GM12878 (cell line): ENCODE measurements around the gene ADSS2. TPM values are rescaled to one million over a fixed set of nuclear protein-coding genes. Genes with fewer than 3 reads are reported as not detected.

Source experiments
- ATAC-seq: fragments of 200-7000 bp; cut with Tn5 transposase; 3 replicates; pipeline ENCODE4 v1.9.1; 2020; ENCODE audit warnings: mild to moderate bottlenecking, moderate library complexity
- BruUV-seq: library from RNA; stranded (reverse); fragments of 400-500 nt; replicated peaks from 2 replicates; lab custom pipeline; 2021; lab: Mats Ljungman, UMichigan
- CTCF ChIA-PET: fragments of 300-600 bp; sonication (Branson Sonifier 250); formaldehyde crosslinking; extraction: SDS; loops from one replicate; lab custom pipeline; 2021; ENCODE audit warnings: inconsistent platforms; lab: Yijun Ruan, JAX
- POLR2A ChIA-PET: fragments of 350-600 bp; formaldehyde crosslinking; extraction: SDS; loops from one replicate; lab custom pipeline; 2021; ENCODE audit warnings: inconsistent platforms; lab: Charles Lee
- RAD21 ChIA-PET: fragments of 300-600 bp; sonication (Branson Sonifier 250); formaldehyde crosslinking; loops from one replicate; lab custom pipeline; 2023; ENCODE audit warnings: antibody characterized with exemption; ENCODE audit not compliant: unreplicated experiment; lab: Charles Lee
- SMC1A ChIA-PET: fragments of 300-600 bp; sonication (Branson Sonifier 250); formaldehyde crosslinking; loops from one replicate; lab custom pipeline; 2023; ENCODE audit not compliant: unreplicated experiment, uncharacterized antibody; lab: Charles Lee
- DNase-seq: peaks from one replicate; pipeline ENCODE4 v3.0.0-alpha.2; 2011; ENCODE audit warnings: low read depth, low spot score
- FAIRE-seq: peaks from 3 replicates; lab custom pipeline; 2011; peaks lifted over from hg19 to GRCh38; lab: Jason Lieb, UNC
- H2AFZ ChIP-seq: 2 replicates; pipeline ENCODE4 v1.6.0; 2011; ENCODE audit warnings: low read depth, low read length, control low read depth; ENCODE audit not compliant: control insufficient read depth
- H3K27ac ChIP-seq: 2 replicates; pipeline ENCODE4 v1.5.1; 2011; ENCODE audit warnings: control low read depth; ENCODE audit not compliant: control insufficient read depth, insufficient read depth
- H3K27me3 ChIP-seq, 2 experiments: replicated peaks in 1 of 2; 2 replicates each; pipeline versions ENCODE4 v1.6.0 to v1.6.1; 2011; ENCODE audit warnings: low read length in 1 of 2; ENCODE audit not compliant: control insufficient read depth in 2 of 2, insufficient read depth in 2 of 2
- H3K36me3 ChIP-seq, 2 experiments: 2 replicates each; pipeline ENCODE4 v1.5.1; 2011; ENCODE audit warnings: low read length in 1 of 2; ENCODE audit not compliant: control insufficient read depth in 2 of 2, insufficient read depth in 2 of 2
- H3K4me1 ChIP-seq: 2 replicates; pipeline ENCODE4 v1.6.1; 2011; ENCODE audit warnings: mild to moderate bottlenecking, low read length, moderate library complexity, mixed read lengths; ENCODE audit not compliant: control insufficient read depth, insufficient read depth
- H3K4me2 ChIP-seq: 2 replicates; pipeline ENCODE4 v1.6.0; 2011; ENCODE audit warnings: control low read depth; ENCODE audit not compliant: control insufficient read depth, insufficient read depth
- H3K4me3 ChIP-seq: fragments of 200-600 bp; sonication (generic); 2 replicates; pipeline ENCODE4 v1.5.1; 2016
- H3K79me2 ChIP-seq: 2 replicates; pipeline ENCODE4 v1.6.0; 2011; ENCODE audit warnings: low read length; ENCODE audit not compliant: control insufficient read depth, insufficient read depth
- H3K9ac ChIP-seq: 2 replicates; pipeline ENCODE4 v1.8.0; 2011; ENCODE audit warnings: low read length, control low read depth, mixed read lengths; ENCODE audit not compliant: control insufficient read depth, insufficient read depth
- H3K9me3 ChIP-seq: replicated peaks from 3 replicates; pipeline ENCODE4 v1.5.1; 2011; ENCODE audit warnings: mild to moderate bottlenecking, low read length; ENCODE audit not compliant: control insufficient read depth, insufficient read depth
- H4K20me1 ChIP-seq: 2 replicates; pipeline ENCODE4 v1.6.0; 2011; ENCODE audit not compliant: control insufficient read depth, insufficient read depth
- CBX5 ChIP-seq: sonication (generic); IDR thresholded peaks from 2 replicates; pipeline ENCODE4 v1.6.1; 2016; ENCODE audit warnings: low read depth, moderate library complexity, mild to moderate bottlenecking, inconsistent platforms
- E2F4 ChIP-seq: IDR thresholded peaks from 2 replicates; pipeline ENCODE4 v1.6.1; 2012; ENCODE audit warnings: low read depth, low read length, improper control_type of control experiment
- PKNOX1 ChIP-seq: fragments of 450-650 bp; IDR thresholded peaks from 2 replicates; pipeline ENCODE4 v1.6.1; 2016; ENCODE audit warnings: mild to moderate bottlenecking
- SMC3 ChIP-seq: IDR thresholded peaks from 2 replicates; pipeline ENCODE4 v1.6.1; 2011; ENCODE audit warnings: low read length, improper control_type of control experiment, borderline replicate concordance
- TCF12 ChIP-seq: IDR thresholded peaks from 2 replicates; pipeline ENCODE4 v1.6.1; 2011; ENCODE audit warnings: low read depth, mild to moderate bottlenecking, low read length
- ZZZ3 ChIP-seq: IDR thresholded peaks from 2 replicates; pipeline ENCODE4 v1.6.1; 2011; ENCODE audit warnings: low read depth; ENCODE audit not compliant: control insufficient read depth, insufficient read length
- WGBS: methylation state at CpG from one replicate; pipeline ENCODE4 v1.1.6; 2016; ENCODE audit warnings: low lambda C conversion rate; ENCODE audit not compliant: insufficient replicate concordance, insufficient coverage; ENCODE audit errors: missing lambda C conversion rate; 5-methylcytosine and 5-hydroxymethylcytosine counted together
- in situ Hi-C: fragments of 300-500 bp; cut with MboI; formaldehyde crosslinking; loops from 9 replicates; pipeline ENCODE4 v1.14.3; 2018; ENCODE audit warnings: mixed read lengths
- intact Hi-C: fragments of 100-400 bp; cut with micrococcal nuclease; formaldehyde crosslinking; loops from one replicate; pipeline ENCODE4 v1.14.2; 2022; ENCODE audit not compliant: unreplicated experiment
- polyA plus RNA-seq, 11 experiments: library from polyadenylated mRNA; depleted of rRNA in 4 of 11; unstranded in 6 of 11; stranded (reverse) in 5 of 11; fragments of >200 nt; fragmentation: Nextera tagmentation in 4 of 11; fragmentation: Illumina TruSeq in 1 of 11; extraction: Ambion mirVana in 4 of 11; extraction: Trizol in 1 of 11; gene quantifications; 1 replicate in 1 of 11; 2 replicates in 10 of 11; pipeline versions ENCODE4 v1.2.1 to v1.2.3, GENCODE V29; 2011 to 2016; ENCODE audit warnings: inconsistent platforms in 2 of 11, missing spikeins in 2 of 11, low read depth in 1 of 11
- total RNA-seq, 4 experiments: library from RNA; depleted of rRNA in 3 of 4; stranded (reverse); fragments of >200 nt in 3 of 4; fragmentation: Illumina TruSeq in 1 of 4; extraction: Trizol in 1 of 4; gene quantifications; 2 replicates each; pipeline versions ENCODE4 v1.2.1 to v1.2.3, GENCODE V29; 2013 to 2021
- TF ChIP-seq, protein P1 (sequence below): fragments of 450-650 bp; IDR thresholded peaks from 2 replicates; pipeline ENCODE4 v1.6.1; 2014; ENCODE audit warnings: mild to moderate bottlenecking
- TF ChIP-seq, protein P2 (sequence below): fragments of 450-650 bp; IDR thresholded peaks from 2 replicates; pipeline ENCODE4 v1.6.1; 2017; ENCODE audit warnings: mild to moderate bottlenecking, moderate library complexity
- TF ChIP-seq, protein P3 (sequence below): IDR thresholded peaks from 2 replicates; pipeline ENCODE4 v1.6.1; 2012; ENCODE audit warnings: improper control_type of control experiment, low read depth, low read length; ENCODE audit not compliant: insufficient replicate concordance

Gene ADSS2
- total and polyA plus RNA-seq, 10 of the 15 experiments (the other 5 are each of a cell fraction or from before 2014, with no cell fraction given), result 8.1 to 49.3 (median 40.6) TPM

DNA sequence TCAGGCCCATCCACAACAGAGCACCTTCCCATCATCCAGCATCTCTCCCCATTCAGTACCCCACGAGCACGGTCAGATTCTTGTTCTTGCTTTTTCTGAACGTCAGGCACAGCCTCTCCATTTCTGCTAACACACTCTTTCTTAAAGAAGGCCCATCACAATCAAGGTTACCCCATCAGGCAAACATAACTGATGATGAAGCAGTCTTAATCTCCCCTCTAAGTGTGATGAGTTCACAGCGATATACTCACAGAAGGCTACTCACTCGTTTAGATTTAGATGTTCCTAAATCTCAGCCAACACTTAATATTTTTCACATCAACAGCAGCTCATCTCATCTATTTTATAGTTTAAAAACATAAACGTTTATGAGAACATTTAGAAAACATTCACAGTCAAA, 75.6 kb downstream of the ADSS2 start:
- no peak overlapping the region for H3K4me3 ChIP-seq
- ChIA-PET RAD21 (no interaction called here), CTCF (no interaction called here), SMC1A (no interaction called here), POLR2A (no interaction called here)
- intact Hi-C loops, result no loop called here
- no TSS peak for BruUV-seq
- no peak overlapping the region for H2AFZ ChIP-seq
- whole genome bisulfite sequencing, result 46% methylated on average over 6 of the region's 6 CpGs
- H3K27ac ChIP-seq, result no peak overlapping the region
- ATAC-seq, result no peak
- H3K4me1 ChIP-seq, result peaks cover 7% of the 10 kb centered on the region
- no peaks in the 10 kb centered on the region for H4K20me1 ChIP-seq
- H3K9me3 ChIP-seq, result no peaks in the 10 kb centered on the region
- DNase-seq, result no peak
- H3K9ac ChIP-seq, result no peak overlapping the region
- no peaks in the 10 kb centered on the region for H3K36me3 ChIP-seq
- H3K27me3 ChIP-seq, result no peaks in the 10 kb centered on the region
- no peaks in the 10 kb centered on the region for H3K79me2 ChIP-seq
- FAIRE-seq, result no peak
- H3K4me2 ChIP-seq, result no peak overlapping the region
- in situ Hi-C loops, result no loop called here
- TF ChIP-seq E2F4 (no peak), CBX5 (no peak), PKNOX1 (no peak), SMC3 (no peak), ZZZ3 (no peak), TCF12 (no peak)
- TF ChIP-seq, protein P1, sequence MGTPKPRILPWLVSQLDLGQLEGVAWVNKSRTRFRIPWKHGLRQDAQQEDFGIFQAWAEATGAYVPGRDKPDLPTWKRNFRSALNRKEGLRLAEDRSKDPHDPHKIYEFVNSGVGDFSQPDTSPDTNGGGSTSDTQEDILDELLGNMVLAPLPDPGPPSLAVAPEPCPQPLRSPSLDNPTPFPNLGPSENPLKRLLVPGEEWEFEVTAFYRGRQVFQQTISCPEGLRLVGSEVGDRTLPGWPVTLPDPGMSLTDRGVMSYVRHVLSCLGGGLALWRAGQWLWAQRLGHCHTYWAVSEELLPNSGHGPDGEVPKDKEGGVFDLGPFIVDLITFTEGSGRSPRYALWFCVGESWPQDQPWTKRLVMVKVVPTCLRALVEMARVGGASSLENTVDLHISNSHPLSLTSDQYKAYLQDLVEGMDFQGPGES, result no peak
- TF ChIP-seq, protein P2, sequence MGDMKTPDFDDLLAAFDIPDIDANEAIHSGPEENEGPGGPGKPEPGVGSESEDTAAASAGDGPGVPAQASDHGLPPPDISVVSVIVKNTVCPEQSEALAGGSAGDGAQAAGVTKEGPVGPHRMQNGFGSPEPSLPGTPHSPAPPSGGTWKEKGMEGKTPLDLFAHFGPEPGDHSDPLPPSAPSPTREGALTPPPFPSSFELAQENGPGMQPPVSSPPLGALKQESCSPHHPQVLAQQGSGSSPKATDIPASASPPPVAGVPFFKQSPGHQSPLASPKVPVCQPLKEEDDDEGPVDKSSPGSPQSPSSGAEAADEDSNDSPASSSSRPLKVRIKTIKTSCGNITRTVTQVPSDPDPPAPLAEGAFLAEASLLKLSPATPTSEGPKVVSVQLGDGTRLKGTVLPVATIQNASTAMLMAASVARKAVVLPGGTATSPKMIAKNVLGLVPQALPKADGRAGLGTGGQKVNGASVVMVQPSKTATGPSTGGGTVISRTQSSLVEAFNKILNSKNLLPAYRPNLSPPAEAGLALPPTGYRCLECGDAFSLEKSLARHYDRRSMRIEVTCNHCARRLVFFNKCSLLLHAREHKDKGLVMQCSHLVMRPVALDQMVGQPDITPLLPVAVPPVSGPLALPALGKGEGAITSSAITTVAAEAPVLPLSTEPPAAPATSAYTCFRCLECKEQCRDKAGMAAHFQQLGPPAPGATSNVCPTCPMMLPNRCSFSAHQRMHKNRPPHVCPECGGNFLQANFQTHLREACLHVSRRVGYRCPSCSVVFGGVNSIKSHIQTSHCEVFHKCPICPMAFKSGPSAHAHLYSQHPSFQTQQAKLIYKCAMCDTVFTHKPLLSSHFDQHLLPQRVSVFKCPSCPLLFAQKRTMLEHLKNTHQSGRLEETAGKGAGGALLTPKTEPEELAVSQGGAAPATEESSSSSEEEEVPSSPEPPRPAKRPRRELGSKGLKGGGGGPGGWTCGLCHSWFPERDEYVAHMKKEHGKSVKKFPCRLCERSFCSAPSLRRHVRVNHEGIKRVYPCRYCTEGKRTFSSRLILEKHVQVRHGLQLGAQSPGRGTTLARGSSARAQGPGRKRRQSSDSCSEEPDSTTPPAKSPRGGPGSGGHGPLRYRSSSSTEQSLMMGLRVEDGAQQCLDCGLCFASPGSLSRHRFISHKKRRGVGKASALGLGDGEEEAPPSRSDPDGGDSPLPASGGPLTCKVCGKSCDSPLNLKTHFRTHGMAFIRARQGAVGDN, result no peak
- TF ChIP-seq, protein P3, sequence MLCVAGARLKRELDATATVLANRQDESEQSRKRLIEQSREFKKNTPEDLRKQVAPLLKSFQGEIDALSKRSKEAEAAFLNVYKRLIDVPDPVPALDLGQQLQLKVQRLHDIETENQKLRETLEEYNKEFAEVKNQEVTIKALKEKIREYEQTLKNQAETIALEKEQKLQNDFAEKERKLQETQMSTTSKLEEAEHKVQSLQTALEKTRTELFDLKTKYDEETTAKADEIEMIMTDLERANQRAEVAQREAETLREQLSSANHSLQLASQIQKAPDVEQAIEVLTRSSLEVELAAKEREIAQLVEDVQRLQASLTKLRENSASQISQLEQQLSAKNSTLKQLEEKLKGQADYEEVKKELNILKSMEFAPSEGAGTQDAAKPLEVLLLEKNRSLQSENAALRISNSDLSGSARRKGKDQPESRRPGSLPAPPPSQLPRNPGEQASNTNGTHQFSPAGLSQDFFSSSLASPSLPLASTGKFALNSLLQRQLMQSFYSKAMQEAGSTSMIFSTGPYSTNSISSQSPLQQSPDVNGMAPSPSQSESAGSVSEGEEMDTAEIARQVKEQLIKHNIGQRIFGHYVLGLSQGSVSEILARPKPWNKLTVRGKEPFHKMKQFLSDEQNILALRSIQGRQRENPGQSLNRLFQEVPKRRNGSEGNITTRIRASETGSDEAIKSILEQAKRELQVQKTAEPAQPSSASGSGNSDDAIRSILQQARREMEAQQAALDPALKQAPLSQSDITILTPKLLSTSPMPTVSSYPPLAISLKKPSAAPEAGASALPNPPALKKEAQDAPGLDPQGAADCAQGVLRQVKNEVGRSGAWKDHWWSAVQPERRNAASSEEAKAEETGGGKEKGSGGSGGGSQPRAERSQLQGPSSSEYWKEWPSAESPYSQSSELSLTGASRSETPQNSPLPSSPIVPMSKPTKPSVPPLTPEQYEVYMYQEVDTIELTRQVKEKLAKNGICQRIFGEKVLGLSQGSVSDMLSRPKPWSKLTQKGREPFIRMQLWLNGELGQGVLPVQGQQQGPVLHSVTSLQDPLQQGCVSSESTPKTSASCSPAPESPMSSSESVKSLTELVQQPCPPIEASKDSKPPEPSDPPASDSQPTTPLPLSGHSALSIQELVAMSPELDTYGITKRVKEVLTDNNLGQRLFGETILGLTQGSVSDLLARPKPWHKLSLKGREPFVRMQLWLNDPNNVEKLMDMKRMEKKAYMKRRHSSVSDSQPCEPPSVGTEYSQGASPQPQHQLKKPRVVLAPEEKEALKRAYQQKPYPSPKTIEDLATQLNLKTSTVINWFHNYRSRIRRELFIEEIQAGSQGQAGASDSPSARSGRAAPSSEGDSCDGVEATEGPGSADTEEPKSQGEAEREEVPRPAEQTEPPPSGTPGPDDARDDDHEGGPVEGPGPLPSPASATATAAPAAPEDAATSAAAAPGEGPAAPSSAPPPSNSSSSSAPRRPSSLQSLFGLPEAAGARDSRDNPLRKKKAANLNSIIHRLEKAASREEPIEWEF, result no peak
